Measurements from ENCODE around the gene RFTN2.

GRCh38 chr2:197548582-197548981 is 126.8 kb downstream of the RFTN2 start:
- TF ChIP-seq, protein P1, sequence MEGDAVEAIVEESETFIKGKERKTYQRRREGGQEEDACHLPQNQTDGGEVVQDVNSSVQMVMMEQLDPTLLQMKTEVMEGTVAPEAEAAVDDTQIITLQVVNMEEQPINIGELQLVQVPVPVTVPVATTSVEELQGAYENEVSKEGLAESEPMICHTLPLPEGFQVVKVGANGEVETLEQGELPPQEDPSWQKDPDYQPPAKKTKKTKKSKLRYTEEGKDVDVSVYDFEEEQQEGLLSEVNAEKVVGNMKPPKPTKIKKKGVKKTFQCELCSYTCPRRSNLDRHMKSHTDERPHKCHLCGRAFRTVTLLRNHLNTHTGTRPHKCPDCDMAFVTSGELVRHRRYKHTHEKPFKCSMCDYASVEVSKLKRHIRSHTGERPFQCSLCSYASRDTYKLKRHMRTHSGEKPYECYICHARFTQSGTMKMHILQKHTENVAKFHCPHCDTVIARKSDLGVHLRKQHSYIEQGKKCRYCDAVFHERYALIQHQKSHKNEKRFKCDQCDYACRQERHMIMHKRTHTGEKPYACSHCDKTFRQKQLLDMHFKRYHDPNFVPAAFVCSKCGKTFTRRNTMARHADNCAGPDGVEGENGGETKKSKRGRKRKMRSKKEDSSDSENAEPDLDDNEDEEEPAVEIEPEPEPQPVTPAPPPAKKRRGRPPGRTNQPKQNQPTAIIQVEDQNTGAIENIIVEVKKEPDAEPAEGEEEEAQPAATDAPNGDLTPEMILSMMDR (conservative IDR thresholded peaks at IDR 0.05; ENCODE audit: low read depth, low read length) = no peak
- TF ChIP-seq EZH2 (IDR thresholded peaks at IDR 0.05; ENCODE audit: borderline replicate concordance, low read depth, low read length, poor library complexity, severe bottlenecking) = no peak
